SU-DHL-6 (cell line): ENCODE data around the gene RAD51B.

Experiments
- H2AFZ ChIP-seq: fragments of 200-600 bp; sonication (generic); 2 replicates; pipeline ENCODE4 v1.6.1; 2014; ENCODE audit warnings: low read depth, mild to moderate bottlenecking, moderate library complexity, mixed read lengths, antibody characterized with exemption, low read length; ENCODE audit not compliant: severe bottlenecking
- H3F3A ChIP-seq: fragments of 200-600 bp; shearing (Covaris generic); 2 replicates; pipeline ENCODE4 v1.6.0; 2016; ENCODE audit warnings: antibody characterized with exemption, mild to moderate bottlenecking; ENCODE audit not compliant: insufficient read depth
- H3K27ac ChIP-seq: fragments of 200-600 bp; sonication (generic); 2 replicates; pipeline ENCODE4 v1.5.1; 2016; ENCODE audit warnings: low read depth, mild to moderate bottlenecking, low read length, moderate library complexity, mixed read lengths
- H3K27me3 ChIP-seq: fragments of 200-600 bp; sonication (generic), shearing (Covaris generic); 2 replicates; pipeline ENCODE4 v1.6.0; 2014; ENCODE audit warnings: mild to moderate bottlenecking, low read length
- H3K36me3 ChIP-seq: fragments of 200-600 bp; sonication (generic); 2 replicates; pipeline ENCODE4 v1.6.1; 2014; ENCODE audit warnings: mild to moderate bottlenecking, low read length, mixed read lengths
- H3K4me2 ChIP-seq: fragments of 300-600, 200-600 bp; shearing (Covaris generic), sonication (generic); 2 replicates; pipeline ENCODE4 v1.6.0; 2014; ENCODE audit warnings: low read length, low read depth, mild to moderate bottlenecking; ENCODE audit not compliant: poor library complexity, severe bottlenecking
- H3K4me3 ChIP-seq: fragments of 200-600 bp; sonication (generic); 2 replicates; pipeline ENCODE4 v1.5.1; 2014; ENCODE audit warnings: antibody characterized with exemption, low read length, mild to moderate bottlenecking, mixed read lengths; ENCODE audit not compliant: insufficient read depth, poor library complexity, severe bottlenecking
- H3K79me2 ChIP-seq: fragments of 200-600 bp; sonication (generic); 2 replicates; pipeline ENCODE4 v1.6.1; 2014; ENCODE audit warnings: mild to moderate bottlenecking, low read length, moderate library complexity; ENCODE audit not compliant: insufficient read depth
- H3K9ac ChIP-seq: fragments of 200-600 bp; sonication (generic); 2 replicates; pipeline ENCODE4 v1.7.0; 2014; ENCODE audit warnings: mild to moderate bottlenecking, low read length
- H3K9me2 ChIP-seq: fragments of 200-600 bp; sonication (generic); replicated peaks from 2 replicates; pipeline ENCODE4 v1.6.1; 2014; ENCODE audit warnings: low read length; ENCODE audit not compliant: insufficient read depth
- H3K9me3 ChIP-seq: fragments of 200-600 bp; sonication (generic); 2 replicates; pipeline ENCODE4 v1.6.1; 2014; ENCODE audit warnings: low read length, mixed read lengths; ENCODE audit not compliant: insufficient read depth
- H4K20me1 ChIP-seq: fragments of 200-600 bp; sonication (generic); 2 replicates; pipeline ENCODE4 v1.6.1; 2014; ENCODE audit warnings: low read depth, mild to moderate bottlenecking, antibody characterized with exemption, low read length, moderate library complexity, mixed read lengths
- CTCF ChIP-seq: fragments of 200-600 bp; sonication (generic); IDR thresholded peaks from one replicate; pipeline ENCODE4 v1.5.1; 2017; ENCODE audit warnings: antibody characterized with exemption, mild to moderate bottlenecking, low read length, moderate library complexity; ENCODE audit not compliant: insufficient read depth, poor library complexity, severe bottlenecking
- EZH2phosphoT487 ChIP-seq: fragments of 200-600 bp; sonication (generic), shearing (Covaris generic); conservative IDR thresholded peaks from 2 replicates; pipeline ENCODE4 v1.6.1; 2018; ENCODE audit warnings: mild to moderate bottlenecking, antibody characterized with exemption, low read length, moderate library complexity, mixed read lengths

RAD51B gene

DNA sequence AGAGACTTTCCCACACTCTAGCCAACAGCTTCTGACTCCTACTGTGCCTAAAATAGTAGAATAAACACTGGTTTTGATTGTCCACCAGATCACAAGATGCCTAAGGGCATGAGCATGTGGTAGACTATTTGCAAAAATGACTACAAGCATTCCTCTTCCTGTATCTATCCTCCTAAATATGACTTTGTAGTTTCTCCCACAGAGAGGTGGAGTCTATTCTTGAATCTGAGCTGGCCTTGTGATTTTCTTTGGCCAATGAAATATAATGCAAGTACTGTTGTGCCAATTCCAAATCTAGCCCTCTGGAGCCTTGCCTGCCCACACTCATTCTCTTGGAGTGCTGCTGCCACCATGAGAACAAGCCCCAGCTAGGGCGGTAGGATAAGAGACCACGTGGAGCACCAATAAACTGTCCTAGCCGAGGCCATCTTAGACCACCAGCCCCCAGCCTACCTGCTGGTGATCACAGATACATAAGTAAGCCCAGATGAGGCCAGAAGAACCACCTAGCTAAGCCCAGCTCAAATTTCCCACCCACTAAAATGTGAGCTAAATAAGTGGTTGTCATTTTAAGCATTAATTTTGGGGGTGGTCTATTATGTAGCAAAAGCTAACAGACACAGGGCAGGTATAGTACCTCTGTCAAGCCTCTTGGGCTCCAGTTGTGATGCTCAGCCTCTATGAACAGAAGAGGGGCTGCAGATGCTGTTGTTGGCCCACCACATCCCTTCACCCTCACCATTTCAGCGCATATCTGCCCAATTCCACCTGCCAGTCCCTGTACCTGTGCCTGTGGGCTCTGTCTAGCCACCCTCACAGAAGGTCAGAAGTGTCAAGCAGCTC lies 955.4 kb downstream of the RAD51B start:
- no peaks in the 10 kb centered on the region for H3K9me3 ChIP-seq
- TF ChIP-seq EZH2phosphoT487 (no peak), CTCF (no peak)
- no peak overlapping the region for H3K27ac ChIP-seq
- no peaks in the 10 kb centered on the region for H3K79me2 ChIP-seq
- no peaks in the 10 kb centered on the region for H3K9me2 ChIP-seq
- H3K4me3 ChIP-seq, result no peak overlapping the region
- H2AFZ ChIP-seq, result no peak overlapping the region
- no peaks in the 10 kb centered on the region for H3K36me3 ChIP-seq
- no peak overlapping the region for H3K9ac ChIP-seq
- no peaks in the 10 kb centered on the region for H4K20me1 ChIP-seq
- H3K27me3 ChIP-seq, result no peaks in the 10 kb centered on the region
- H3K4me2 ChIP-seq, result no peak overlapping the region
- no peaks in the 10 kb centered on the region for H3F3A ChIP-seq

DNA sequence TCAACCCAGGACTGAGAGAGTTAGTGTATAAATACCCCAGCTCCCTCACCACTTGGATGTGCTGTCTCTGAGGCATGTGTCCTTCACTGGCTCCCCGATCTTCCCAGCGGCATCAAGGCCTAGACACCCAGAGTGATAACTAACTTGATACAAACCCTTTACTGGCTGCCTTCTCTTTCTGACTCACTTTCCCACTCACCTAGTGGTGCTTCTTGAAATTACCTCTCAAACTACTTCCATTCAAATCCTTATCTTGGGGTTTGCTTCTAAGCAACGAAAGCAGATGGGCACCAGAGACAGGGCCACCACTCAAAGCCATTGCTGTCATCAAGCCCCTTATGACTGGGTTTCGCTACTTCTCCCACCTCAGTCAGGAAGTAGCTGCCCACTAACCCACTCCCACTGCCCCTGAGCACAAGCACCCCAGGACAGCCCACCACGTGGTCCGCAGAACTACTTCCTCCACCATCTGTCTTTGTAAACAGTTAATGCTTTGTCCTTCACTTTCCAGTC lies 956.1 kb downstream of the RAD51B start:
- no peak overlapping the region for H3K4me2 ChIP-seq
- no peak overlapping the region for H3K4me3 ChIP-seq
- H3F3A ChIP-seq, result no peaks in the 10 kb centered on the region
- H3K27me3 ChIP-seq, result no peaks in the 10 kb centered on the region
- no peaks in the 10 kb centered on the region for H3K36me3 ChIP-seq
- H3K9ac ChIP-seq, result no peak overlapping the region
- TF ChIP-seq CTCF (no peak), EZH2phosphoT487 (no peak)
- no peaks in the 10 kb centered on the region for H4K20me1 ChIP-seq
- H3K27ac ChIP-seq, result no peak overlapping the region
- H3K79me2 ChIP-seq, result no peaks in the 10 kb centered on the region
- no peak overlapping the region for H2AFZ ChIP-seq
- no peaks in the 10 kb centered on the region for H3K9me3 ChIP-seq
- H3K9me2 ChIP-seq, result no peaks in the 10 kb centered on the region

- H3K79me2 ChIP-seq, result no peaks in the 10 kb centered on the region
- TF ChIP-seq EZH2phosphoT487, result no peak
- TF ChIP-seq CTCF, result no peak
- no peaks in the 10 kb centered on the region for H3F3A ChIP-seq
- H3K9ac ChIP-seq, result no peak overlapping the region
- H3K4me3 ChIP-seq, result no peak overlapping the region
- no peaks in the 10 kb centered on the region for H3K9me2 ChIP-seq
- H3K4me2 ChIP-seq, result no peak overlapping the region
- H3K27me3 ChIP-seq, result no peaks in the 10 kb centered on the region
- H3K36me3 ChIP-seq, result no peaks in the 10 kb centered on the region
- H3K9me3 ChIP-seq, result no peaks in the 10 kb centered on the region
- no peak overlapping the region for H3K27ac ChIP-seq
- H4K20me1 ChIP-seq, result no peaks in the 10 kb centered on the region
- no peak overlapping the region for H2AFZ ChIP-seq
Observed at GRCh38 chr14:68777644-68778043, 958.1 kb downstream of the RAD51B start.
